ENCODE measurements around the gene SASH1.

The SASH1 gene

DNA sequence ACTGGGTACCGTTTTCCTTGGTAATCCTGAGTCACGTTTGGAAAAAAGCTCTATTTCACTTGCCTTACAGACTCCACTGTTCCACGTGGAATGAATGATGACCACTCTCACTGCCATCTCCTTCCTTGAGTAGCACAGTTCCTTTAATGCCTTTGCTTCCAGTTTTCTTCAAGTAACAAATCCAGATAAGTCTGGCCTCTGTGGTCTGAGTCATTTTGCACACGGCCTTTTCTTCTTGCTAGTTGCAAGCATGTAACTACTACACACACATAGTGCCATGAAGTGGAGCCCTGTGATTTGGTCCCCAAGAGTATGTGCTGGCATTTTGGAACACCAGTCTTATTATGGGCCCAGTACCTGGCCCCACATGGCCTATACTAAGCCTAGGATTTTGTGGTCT lies 182.8 kb downstream of the SASH1 start:
- FAIRE-seq: no peak

DNA sequence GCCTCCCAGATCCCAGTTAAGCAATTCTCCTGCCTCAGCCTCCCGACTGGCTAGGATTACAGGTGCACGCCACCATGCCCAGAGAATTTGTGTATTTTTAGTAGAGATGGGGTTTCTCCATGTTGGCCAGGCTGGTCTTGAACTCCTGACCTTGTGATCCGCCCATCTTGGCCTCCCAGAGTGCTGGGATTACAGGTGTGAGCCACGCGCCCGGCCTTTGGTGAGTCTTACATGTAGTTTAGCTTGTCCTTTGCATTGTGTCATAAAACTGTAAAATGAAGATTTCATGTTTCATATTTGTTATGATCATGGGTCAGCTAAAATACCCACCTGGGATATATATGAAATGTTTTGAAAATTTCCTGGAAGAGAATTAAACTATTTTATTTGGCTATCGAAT lies 183.5 kb downstream of the SASH1 start:
- FAIRE-seq: no peak

DNA sequence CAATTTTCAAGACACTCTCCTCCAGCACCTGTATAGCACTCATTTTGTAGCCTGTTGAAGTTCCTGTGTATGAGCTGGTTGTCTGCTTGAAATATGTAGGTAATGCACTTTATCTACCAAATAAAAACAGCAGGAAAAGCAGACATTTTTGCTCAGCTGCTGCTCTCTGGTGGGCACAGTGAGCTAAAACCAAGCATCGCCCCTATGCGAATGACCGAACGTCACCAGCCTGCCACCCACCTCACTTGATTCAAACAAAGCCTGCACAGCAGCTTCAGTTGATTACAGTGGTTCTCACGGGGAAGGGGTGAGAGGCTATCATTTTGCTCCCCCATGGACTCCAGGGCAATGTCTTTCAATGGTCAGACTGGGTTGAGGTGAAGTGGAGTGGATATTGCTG lies 185.7 kb downstream of the SASH1 start:
- no peak for FAIRE-seq

DNA sequence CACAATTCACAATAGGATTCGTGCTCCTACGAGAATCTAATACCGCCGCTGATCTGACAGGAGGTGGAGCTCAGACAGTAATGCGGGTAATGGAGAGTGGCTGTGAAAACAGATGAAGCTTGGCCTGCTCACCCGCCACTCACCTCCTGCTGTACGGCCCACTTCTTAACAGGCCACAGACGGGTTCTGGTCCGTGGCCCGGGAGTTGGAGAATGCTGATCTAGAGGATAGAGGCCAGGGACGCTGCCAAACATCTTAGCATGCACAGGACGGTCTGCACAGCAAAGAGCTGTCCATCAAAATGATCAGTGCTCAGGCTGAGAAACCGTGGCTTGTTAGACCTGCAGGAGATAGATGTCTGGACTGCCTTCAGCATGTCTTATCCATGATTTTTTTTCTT lies 186.4 kb downstream of the SASH1 start:
- no peak for FAIRE-seq

DNA sequence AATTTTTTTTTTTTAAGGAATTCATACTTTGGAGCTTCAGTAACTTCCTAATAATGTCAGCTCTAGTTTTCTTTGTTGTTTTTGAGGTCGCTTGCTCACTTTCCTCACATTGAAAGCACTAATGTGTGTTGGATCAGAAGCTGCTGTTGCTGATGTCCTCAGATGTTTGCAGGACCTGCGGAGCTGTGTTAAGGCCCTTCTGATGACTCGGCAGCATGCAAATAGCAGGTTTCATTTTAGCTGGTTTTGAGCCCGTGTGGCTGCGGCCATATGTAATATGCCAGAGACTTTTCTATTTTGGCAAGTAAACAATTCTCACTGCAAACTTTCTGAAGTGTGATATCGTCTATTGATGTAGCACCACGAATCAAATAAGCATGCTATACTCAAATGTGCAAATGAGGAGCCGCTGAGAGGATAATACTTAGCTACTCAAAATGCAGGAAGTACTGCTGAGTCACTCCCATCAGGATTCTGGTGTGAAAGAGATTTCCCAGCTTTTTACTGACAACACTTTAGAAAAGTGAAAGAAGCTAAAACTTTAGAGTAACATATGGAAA lies 187.8 kb downstream of the SASH1 start:
- FAIRE-seq: no peak

DNA sequence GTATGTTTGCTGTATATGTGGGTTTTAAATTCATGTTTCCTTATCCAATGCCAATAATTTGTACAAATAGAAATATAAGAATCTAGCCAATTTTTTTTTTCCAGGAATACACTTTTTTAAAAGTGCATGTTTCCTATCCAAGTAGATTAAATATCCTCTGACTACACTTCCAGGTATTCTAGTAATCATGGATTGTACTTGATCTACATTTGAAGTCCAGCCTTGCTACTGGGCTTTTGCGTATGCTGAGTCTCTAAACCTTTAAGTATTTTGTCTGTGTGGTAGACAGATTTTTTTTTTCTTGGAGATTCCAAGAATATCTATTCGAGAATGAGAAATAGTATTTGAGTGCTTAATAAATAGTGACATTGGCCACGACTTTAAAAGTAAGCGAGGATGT lies 188.3 kb downstream of the SASH1 start:
- FAIRE-seq: no peak

DNA sequence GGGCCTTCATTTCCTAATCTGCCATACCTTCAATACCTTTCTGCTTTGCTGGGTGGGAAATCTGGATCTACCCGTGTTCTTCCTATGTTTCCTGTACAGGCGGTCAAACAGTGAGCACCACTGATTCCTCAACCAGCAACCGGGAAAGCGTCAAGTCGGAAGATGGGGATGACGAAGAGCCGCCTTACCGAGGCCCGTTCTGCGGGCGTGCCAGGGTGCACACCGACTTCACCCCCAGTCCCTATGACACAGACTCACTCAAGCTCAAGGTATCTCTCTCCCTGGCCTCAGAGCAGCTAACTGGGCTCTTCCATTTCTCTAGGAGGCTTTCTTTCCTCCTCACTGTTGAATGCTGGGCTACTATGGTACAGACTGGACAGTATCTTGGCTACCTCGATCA lies 190.1 kb downstream of the SASH1 start:
- FAIRE-seq: no peak

DNA sequence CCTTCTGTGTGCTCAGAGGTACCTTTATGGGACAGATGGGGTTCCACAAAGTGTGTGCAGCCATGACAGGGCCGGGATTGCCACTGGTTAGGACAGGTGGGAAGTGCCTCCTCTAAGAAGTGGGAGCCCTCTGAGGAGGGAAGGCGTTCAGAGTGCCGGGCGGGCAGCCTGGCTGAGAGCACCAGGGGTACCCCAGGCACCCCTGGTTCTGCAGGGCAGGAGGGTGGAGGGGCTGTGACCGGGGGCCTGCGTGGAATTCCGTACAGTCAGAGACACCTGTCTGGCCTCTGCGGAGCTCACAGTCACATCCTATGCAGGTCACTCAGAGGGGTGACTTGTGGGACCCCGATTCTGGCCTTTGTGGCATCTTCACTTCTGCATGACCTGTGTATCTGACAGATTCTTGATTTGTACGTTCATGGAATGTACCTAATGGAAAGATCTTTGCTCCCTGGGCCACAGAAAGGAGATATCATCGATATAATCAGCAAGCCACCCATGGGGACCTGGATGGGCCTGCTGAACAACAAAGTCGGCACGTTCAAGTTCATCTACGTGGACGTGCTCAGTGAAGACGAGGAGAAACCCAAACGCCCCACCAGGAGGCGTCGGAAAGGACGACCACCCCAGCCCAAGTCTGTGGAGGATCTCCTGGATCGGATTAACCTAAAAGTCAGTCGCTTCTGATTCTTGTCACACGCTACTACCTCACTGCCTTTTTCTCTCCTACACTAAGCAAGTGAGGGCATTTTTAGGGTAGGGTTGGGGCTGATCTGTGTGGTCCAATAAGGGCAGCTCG lies 190.9 kb downstream of the SASH1 start:
- no peak for FAIRE-seq

DNA sequence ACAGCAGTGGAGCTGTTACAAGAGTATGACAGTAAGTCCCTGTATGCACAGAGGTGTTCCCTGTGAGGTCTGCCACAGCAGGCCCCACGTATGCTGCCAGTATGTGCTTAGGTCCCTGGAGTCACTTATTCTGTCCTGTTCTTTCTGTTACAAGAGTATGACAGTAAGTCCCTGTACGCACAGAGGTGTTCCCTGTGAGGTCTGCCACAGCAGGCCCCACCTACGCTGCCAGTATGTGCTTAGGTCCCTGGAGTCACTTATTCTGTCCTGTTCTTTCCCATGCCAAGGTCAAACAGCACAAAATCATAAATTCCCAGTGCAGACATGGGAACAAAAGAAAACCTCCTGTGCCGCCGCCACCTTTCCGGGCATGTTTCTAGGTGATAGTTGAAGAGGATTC lies 192.2 kb downstream of the SASH1 start:
- FAIRE-seq: no peak

DNA sequence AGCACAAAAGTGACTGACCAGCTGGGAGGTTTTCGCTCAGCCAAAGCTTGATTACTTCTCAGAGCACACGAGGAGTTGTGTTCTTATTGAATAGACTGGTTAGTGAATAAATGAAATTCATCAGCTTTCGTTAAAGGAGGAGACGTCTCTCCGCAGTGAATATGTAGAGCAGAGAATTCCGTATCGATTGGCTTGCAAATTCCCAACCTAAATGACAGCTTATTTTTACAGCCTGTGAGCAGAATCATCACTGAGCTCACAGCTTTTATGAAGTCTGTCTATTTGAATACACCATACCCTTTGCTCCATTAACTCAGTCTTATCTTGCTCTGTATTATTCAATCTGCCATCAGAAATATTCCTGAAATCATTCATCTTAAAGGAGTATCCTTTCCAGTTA lies 192.7 kb downstream of the SASH1 start:
- FAIRE-seq: no peak

DNA sequence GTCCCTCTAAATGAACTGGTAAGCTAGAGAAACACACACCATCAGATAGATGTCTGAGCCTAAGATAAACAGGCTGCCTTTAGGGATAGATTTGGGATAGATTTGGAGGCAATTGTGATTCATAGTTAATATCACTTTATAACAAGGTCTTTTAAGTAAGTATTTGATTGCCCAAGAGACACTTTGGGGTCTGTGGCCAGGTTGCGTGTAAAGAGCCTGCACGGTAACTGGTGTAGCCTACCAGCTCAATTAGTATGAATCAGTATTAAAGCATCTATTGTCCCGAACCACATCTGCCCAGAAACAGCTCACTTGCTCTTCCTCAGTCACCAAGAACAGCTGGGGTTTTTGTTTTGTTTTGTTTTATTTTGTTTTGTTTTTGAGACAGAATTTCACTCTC lies 193.3 kb downstream of the SASH1 start:
- FAIRE-seq: no peak

DNA sequence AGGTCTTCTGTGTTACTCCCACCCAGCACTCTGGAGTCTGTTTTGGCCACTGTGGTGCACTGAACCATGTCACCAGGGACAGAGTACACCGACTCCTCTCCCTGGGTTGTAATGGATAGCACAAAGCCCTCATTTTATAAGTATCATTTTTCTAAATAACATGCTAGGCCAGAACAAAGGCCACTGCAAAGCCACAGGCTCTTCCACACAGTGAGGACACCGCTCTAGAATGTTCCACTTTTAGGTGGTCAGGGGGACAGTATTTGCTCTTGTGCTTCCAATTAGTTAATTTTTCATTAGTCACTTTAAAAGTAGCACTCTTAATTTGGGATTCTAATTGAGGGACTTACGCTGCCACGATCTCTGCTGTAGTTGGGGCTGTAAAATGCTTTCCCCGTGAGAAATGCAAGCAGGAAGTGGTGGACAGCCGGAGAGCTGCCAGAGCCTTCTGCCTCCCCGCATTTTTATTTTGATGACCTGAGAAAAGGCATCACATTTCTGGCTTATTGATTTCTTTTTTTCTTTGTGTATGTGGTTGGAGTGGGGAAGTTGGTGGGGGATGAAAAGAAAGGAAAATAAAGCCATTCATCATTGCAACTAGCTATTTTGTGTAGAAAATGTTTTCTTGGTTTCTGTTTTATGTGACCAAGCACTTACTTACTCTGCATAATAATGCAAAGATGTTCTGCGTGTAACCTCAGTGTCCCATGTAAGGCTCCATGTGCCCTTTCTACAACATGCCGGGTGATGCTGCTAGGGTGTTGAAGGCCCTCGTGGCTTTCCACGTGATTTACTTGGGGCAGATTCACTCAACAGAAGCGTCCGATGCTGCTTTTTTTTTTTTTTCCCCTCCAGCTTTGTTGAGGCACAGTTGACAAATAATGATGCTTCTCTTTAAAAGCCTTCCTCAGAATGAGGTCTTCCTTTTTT lies 195.9 kb downstream of the SASH1 start:
- FAIRE-seq: no peak

DNA sequence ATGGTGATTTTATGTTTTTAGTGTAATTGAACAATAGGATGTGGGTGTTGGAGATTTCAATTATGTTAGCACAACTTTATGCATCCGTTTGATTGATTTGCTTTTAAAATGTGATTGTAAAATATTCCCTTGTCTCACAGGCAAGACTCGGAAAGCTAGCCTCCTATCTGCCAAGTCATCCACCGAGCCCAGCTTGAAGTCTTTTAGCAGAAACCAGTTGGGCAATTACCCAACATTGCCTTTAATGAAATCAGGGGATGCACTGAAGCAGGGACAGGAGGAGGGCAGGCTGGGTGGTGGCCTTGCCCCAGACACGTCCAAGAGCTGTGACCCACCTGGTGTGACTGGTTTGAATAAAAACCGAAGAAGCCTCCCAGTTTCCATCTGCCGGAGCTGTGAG lies 200.9 kb downstream of the SASH1 start:
- FAIRE-seq: no peak

DNA sequence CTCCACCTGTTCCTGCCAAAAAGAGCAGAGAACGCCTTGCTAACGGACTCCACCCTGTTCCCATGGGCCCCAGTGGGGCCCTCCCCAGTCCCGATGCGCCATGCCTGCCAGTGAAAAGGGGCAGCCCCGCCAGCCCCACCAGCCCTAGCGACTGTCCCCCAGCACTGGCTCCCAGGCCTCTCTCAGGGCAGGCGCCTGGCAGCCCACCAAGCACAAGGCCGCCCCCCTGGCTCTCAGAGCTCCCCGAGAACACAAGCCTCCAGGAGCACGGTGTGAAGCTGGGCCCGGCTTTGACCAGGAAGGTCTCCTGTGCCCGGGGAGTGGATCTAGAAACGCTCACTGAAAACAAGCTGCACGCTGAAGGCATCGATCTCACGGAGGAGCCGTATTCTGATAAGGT lies 201.8 kb downstream of the SASH1 start:
- FAIRE-seq: no peak

DNA sequence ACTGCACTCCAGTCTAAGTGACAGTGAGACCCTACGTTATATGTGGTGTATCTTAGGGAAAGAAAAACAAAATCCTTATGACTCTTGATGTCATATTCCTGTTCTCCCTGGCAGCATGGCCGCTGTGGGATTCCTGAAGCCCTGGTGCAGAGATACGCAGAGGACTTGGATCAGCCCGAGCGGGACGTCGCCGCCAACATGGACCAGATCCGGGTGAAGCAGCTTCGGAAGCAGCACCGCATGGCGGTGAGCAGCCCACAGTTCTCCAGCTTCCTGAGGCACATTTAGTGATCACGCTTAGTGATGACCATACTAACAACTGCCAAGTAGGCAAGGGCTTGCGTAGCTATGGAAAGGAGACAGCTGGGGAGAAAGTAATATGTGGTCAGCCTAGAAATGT lies 203.3 kb downstream of the SASH1 start:
- no peak for FAIRE-seq

DNA sequence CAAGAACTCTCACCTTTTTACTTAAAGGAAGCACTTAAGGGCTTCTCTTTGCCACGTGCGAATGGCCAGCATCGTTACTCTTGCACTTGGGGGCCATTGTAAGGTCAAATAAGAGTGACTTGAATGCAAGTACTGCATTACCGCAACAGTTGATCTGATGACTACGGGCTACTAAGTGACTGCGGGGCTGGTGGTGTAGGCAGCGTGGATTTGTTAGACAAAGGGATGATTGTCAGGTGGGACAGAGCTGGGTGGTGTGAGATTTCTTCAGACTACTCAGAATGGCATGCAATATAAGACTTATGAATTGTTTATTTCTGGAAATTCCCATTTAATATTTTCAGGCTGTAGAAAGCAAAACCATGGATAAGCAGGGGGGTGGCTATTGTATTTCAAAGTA lies 204.5 kb downstream of the SASH1 start:
- FAIRE-seq: no peak

DNA sequence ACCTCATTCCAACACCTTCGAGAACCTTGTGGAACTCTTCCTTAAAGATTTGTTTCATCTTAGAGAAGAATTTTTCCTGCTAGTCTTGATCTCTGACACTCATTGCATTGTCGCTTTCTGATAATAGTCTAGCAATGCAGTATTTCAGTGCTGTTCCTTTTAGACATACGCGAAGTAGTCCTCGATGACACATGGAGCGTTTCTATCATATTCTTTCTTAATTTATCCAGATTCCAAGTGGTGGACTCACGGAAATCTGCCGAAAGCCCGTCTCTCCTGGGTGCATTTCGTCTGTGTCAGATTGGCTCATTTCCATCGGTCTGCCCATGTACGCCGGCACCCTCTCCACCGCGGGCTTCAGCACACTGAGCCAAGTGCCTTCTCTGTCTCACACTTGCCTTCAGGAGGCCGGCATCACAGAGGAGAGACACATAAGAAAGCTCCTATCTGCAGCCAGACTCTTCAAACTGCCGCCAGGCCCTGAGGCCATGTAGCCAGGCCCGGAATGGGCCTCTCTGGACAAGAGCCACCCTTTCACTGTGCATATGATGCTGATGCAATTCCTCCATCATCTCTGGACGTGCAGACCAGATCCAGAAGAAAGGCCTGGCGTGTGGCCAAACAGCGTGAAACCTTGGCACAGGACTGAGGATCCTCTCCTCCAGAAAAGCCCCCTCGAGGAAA lies 205.6 kb downstream of the SASH1 start:
- no peak for FAIRE-seq

DNA sequence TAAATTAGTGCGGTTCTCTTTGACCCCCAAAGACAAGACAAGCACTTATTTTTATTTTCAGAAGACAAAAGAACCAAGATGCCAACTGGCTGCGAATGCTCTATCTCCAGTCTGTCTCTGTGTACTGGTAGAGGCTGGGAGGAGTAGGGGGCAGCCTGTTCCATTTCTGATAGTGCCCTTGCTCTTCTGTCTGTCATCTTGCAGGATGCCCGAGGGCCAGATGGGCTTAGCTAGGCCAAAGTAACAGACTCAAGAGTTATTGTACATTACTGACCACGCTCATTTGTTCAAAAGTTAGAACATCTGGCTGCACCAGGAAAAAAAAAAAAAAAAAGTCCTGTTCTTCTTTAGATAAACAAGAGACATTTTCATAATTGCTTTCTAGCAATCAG lies 206.1 kb downstream of the SASH1 start:
- no peak for FAIRE-seq

DNA sequence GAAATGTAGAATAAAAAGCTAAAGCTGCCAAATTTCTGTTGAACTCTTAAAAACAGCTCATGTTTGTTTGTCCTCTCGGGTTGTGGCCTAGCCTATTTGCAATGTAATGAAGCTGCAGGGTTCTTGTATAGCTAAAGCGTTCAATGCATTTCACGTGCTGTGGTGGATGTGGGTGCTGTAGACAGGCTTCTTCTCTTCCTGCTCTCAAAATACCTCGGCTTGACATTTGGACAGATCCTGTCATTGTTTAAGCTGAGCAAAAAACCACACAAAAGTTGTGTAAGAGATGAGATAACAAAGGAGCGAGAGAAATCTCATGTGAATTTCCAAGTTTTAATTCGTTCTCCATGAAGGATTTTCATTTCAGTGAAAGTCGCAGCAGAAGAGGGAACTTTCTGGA lies 207.9 kb downstream of the SASH1 start:
- no peak for FAIRE-seq

DNA sequence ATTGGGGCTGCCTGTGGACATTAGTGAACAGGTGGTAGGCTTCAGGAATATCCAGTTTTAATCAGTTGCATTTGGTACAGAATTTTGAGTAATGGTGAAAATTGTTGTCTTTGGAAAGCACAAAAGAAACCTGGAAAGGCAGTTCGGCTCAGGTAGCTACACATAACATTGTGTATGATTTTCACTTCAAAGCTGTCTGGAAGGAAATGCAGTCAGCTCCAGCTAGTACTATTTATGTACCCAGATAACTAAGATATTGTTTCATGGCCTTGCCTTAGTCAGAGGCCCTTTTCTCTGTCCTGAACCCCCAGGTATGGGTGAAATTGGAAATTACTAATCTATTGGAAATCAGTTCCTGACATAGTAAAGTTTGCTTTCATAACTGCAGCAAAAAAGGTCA lies 208.6 kb downstream of the SASH1 start:
- no peak for FAIRE-seq

DNA sequence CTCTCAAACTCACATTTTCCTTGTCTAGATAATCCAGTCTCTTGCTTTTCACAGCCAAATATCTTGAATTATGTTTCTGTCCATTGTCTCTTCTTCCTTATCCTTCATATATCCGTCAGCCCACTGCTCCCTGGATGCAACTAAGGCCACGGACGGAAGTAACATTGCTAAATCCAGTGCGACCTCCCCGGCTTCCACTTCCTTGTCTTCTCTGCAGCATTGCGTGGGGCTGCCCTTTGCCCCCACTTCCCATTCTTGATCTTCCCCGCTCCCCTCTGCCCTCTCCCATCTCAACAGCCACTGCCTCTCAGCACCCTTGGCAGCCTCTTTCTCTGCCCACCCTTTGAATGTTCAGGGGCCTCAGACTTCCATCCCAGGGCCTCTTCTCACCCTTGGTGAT lies 213.8 kb downstream of the SASH1 start:
- no peak for FAIRE-seq

DNA sequence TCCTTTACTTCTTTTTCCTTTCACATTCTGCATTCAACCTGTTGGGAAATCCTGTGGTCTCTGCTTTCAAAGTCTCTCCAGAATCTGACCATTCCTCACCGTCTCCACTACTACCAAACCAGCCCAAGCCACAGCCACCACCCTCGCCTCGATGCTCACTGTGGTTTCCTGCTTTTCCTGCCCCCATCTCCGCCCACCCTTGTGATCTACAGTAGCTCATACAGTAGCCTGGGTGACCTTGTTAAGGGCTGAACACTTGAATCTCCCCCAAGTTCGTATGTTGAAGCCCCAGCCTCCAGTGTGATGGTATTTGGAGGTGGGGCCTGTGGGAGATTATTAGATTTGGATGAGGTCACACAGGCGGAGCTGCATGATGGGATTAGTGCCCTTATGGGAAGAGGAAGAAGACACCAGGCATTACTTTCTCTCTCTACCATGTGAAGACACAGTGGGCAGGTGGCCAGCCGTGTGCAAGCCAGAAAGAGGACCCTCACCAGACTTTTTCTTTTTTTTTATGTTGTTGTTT lies 215.2 kb downstream of the SASH1 start:
- no peak for FAIRE-seq

DNA sequence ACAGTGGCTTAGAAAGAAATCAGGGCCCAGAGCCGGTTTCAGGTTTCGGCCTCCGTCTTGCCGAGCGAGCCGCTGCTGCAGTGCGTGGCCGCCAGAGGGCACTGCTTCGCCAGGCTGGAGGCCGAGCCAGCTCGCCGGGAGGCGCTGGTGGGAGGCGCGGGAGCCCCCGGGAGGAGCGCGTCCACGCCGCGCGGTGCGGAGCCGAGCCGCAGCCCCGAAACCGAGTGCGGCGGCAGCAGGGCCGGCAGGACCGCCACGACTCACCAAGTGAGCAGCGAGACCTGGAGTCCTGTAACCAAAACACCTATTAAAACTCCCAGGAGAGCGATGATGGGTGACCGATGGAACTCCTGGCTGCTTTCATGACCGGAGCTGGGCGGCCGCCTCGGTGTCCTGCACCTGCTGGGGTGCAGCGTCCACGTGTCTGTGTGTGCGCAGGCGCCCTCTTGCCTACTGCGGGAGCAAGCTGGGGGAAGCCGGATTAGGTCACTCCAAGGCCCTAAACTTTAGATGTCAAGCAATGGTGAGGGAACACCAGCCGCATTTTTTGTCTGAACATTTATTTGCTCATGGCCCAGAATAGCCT lies 217.3 kb downstream of the SASH1 start:
- no peak for FAIRE-seq
